Natural killer cell (primary cell): ENCODE results near the gene GPAM. TPM values are rescaled to one million over a fixed set of nuclear protein-coding genes. Genes with fewer than 3 reads are reported as not detected.
"Not testable (repeated sequence)": the region's sequence is repeated elsewhere in the genome, so short reads cannot be mapped to it uniquely, and the experiment has no call there.

Source experiments
- ATAC-seq, 3 donors: fragments of 150-1000 bp in 2 of 3; fragments of 200-7000 bp in 1 of 3; cut with Tn5 transposase; 1 replicate in 1 of 3; 2 replicates in 2 of 3; pipeline ENCODE4 v1.10.0; 2021; ENCODE audit warnings: mild to moderate bottlenecking in 2 of 3, moderate library complexity in 2 of 3
- DNase-seq, 2 donors: peaks; one replicate each; pipeline versions ENCODE4 v3.0.0 to v3.0.0-alpha.2; 2013 to 2021; ENCODE audit warnings: mixed read lengths in 1 of 2
- H3K27ac ChIP-seq: one replicate; pipeline ENCODE4 v1.5.1; 2013; ENCODE audit warnings: mild to moderate bottlenecking, low read length
- H3K27me3 ChIP-seq: one replicate; pipeline ENCODE4 v1.6.1; 2013; ENCODE audit warnings: low read length; ENCODE audit not compliant: control insufficient read depth, insufficient read depth
- H3K36me3 ChIP-seq: one replicate; pipeline ENCODE4 v1.6.1; 2013; ENCODE audit warnings: low read length; ENCODE audit not compliant: control insufficient read depth, insufficient read depth
- H3K4me1 ChIP-seq: one replicate; pipeline ENCODE4 v1.6.1; 2013; ENCODE audit warnings: low read length; ENCODE audit not compliant: control insufficient read depth, insufficient read depth
- H3K4me3 ChIP-seq: one replicate; pipeline ENCODE4 v1.5.1; 2013; ENCODE audit warnings: low read length
- H3K9me3 ChIP-seq: one replicate; pipeline ENCODE4 v1.6.1; 2013; ENCODE audit warnings: low read length; ENCODE audit not compliant: control insufficient read depth, insufficient read depth
- H3K27ac Mint-ChIP-seq, 2 donors: one replicate each; pipeline ENCODE4 v1.8.0; 2022; ENCODE audit warnings: mild to moderate bottlenecking in 2 of 2, mixed read lengths in 2 of 2, moderate library complexity in 1 of 2
- H3K27me3 Mint-ChIP-seq, 2 donors: one replicate each; pipeline ENCODE4 v1.8.0; 2022; ENCODE audit warnings: low read depth in 2 of 2, mixed read lengths in 2 of 2
- H3K36me3 Mint-ChIP-seq: one replicate; pipeline ENCODE4 v1.8.0; 2022; ENCODE audit warnings: mixed read lengths
- H3K4me1 Mint-ChIP-seq, 2 donors: one replicate each; pipeline ENCODE4 v1.8.0; 2022; ENCODE audit warnings: mixed read lengths in 2 of 2
- H3K4me3 Mint-ChIP-seq: one replicate; pipeline ENCODE4 v1.8.0; 2022; ENCODE audit warnings: mild to moderate bottlenecking, moderate library complexity, mixed read lengths
- H3K9me3 Mint-ChIP-seq, 2 donors: one replicate each; pipeline ENCODE4 v1.8.0; 2022; ENCODE audit warnings: mixed read lengths in 2 of 2
- WGBS: methylation state at CpG from one replicate; pipeline ENCODE4 v1.1.7; 2013; ENCODE audit warnings: missing lambda C conversion rate; ENCODE audit not compliant: insufficient coverage; 5-methylcytosine and 5-hydroxymethylcytosine counted together
- intact Hi-C: fragments of 100-400 bp; cut with micrococcal nuclease; formaldehyde crosslinking; loops from one replicate; pipeline ENCODE4 v1.14.2; 2022
- total RNA-seq, 4 donors: library from RNA; stranded (reverse); fragments of 120-200 nt in 1 of 4; gene quantifications; one replicate each; pipeline versions ENCODE4 v1.2.3 to v1.2.4, GENCODE V29; 2013 to 2022
- TF ChIP-seq, protein P1 (sequence below): fragments of 200-600 bp; IDR thresholded peaks from one replicate; pipeline ENCODE4 v1.8.0; 2022; ENCODE audit warnings: antibody characterized with exemption

The GPAM gene
- total RNA-seq, 3 donors from 2014 or later (not counting 1 experiment from before 2014, with no cell fraction given): 4.7 to 11.7 (median 6.1) TPM

DNA sequence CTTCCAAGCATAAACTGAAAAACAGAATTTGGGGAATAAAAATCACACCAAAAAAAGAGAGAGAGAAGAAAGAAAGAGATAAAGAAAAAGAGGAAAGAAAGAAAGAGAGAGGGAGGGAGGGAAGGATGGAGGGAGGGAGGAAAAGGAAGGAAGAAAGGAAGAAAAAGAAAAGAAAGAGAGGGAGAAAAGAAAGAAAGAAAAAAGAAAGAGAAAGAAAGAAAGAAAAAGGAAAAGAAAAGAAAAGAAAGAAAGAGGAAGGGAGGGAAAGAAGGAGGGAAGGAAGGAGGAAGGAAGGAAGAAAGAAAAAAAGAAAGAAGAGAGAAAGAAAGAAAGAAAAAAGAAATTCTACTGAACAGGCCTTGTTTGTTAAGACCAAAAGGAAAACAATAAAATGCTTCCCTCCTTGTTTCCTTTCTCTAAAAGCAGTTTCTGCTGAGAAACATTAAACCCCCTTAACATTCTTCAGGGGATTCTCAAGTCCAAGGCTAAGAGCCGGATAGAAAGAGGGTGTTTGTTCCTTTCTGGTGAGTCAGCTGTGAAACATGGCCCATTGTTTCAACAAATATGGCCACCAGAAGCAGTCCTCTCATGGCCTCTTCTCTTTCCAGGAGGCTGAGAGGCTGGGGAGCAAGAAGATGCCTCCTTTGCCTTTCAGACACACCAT lies 46.9 kb upstream of the GPAM start:
- intact Hi-C loops: no loop called here
- no peak for ATAC-seq
- no peak overlapping the region for H3K27ac ChIP-seq
- H3K27ac Mint-ChIP-seq: no peak overlapping the region
- H3K4me3 ChIP-seq: no peak overlapping the region
- no peaks in the 10 kb centered on the region for H3K36me3 Mint-ChIP-seq
- H3K9me3 ChIP-seq: no peaks in the 10 kb centered on the region
- peaks cover 5 to 20% of the 10 kb centered on the region in 2 donors for H3K27me3 Mint-ChIP-seq
- H3K4me1 Mint-ChIP-seq: no peaks in the 10 kb centered on the region
- DNase-seq: no peak
- WGBS: 44% methylated on average over 1 of the region's 1 CpG
- H3K9me3 Mint-ChIP-seq: no peaks in the 10 kb centered on the region
- TF ChIP-seq, protein P1, sequence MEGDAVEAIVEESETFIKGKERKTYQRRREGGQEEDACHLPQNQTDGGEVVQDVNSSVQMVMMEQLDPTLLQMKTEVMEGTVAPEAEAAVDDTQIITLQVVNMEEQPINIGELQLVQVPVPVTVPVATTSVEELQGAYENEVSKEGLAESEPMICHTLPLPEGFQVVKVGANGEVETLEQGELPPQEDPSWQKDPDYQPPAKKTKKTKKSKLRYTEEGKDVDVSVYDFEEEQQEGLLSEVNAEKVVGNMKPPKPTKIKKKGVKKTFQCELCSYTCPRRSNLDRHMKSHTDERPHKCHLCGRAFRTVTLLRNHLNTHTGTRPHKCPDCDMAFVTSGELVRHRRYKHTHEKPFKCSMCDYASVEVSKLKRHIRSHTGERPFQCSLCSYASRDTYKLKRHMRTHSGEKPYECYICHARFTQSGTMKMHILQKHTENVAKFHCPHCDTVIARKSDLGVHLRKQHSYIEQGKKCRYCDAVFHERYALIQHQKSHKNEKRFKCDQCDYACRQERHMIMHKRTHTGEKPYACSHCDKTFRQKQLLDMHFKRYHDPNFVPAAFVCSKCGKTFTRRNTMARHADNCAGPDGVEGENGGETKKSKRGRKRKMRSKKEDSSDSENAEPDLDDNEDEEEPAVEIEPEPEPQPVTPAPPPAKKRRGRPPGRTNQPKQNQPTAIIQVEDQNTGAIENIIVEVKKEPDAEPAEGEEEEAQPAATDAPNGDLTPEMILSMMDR: no peak
- H3K36me3 ChIP-seq: no peaks in the 10 kb centered on the region
- H3K4me3 Mint-ChIP-seq: no peak overlapping the region
- no peaks in the 10 kb centered on the region for H3K27me3 ChIP-seq
- peaks cover 3% of the 10 kb centered on the region for H3K4me1 ChIP-seq

DNA sequence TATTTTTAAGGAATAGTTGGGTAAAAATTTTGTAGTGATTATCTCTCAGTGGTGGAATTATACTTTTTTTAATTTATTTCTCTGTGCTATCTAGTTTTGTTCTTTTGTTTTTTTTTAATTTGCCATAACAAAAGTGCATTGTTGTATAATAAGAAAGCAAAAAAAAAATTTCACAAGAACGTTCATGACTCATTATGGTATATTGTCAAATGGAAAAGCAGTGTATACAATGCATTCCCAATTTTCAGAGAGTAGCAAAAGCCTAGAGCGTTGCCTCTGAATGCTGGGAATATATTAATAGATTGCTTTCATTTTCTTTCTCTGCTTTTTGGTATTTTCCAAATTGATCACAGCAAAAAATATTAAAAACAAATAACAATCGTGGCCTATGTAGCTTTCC lies 46.3 kb upstream of the GPAM start:
- H3K27me3 Mint-ChIP-seq: peaks cover 5 to 20% of the 10 kb centered on the region in 2 donors

DNA sequence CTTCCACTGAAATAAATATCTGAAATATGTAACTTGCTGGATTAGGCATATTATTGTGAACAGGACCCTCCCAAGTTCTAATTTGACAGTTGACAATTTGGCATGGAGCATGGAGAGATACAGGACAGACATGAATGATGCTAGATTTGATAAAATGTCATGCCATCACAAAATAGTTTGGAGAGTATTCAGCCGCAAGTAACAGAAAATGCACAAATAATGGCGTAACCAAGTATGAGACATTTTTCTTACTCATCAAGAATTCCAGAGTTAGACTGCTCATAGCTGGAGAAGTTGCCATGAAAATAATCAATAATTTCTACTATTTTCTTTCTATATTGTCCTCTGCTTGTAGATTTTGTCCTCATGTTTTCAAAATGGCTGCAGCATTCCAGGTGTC lies 45.5 kb upstream of the GPAM start:
- Histone ChIP-seq H3K4me3 (no peak overlapping the region), H3K9me3 (no peaks in the 10 kb centered on the region), H3K36me3 (no peaks in the 10 kb centered on the region), H3K27ac (no peak overlapping the region), H3K4me1 (peaks cover 3% of the 10 kb centered on the region), H3K27me3 (no peaks in the 10 kb centered on the region)
- TF ChIP-seq, protein P1: no peak
- Mint-ChIP-seq H3K4me1 (no peaks in the 10 kb centered on the region), H3K27me3 (peaks cover 5 to 20% of the 10 kb centered on the region in 2 donors), H3K36me3 (no peaks in the 10 kb centered on the region), H3K4me3 (no peak overlapping the region), H3K27ac (no peak overlapping the region), H3K9me3 (no peaks in the 10 kb centered on the region)
- DNase-seq (no peak), ATAC-seq (no peak)
- intact Hi-C loops: no loop called here
- WGBS: 94% methylated on average over 2 of the region's 2 CpGs

More for the DNA sequence above, 46.3 kb upstream of the GPAM start:
- H3K4me1 ChIP-seq: peaks cover 3% of the 10 kb centered on the region
- H3K9me3 Mint-ChIP-seq: no peaks in the 10 kb centered on the region
- DNase-seq: no peak
- H3K27ac ChIP-seq: no peak overlapping the region
- no peak overlapping the region for H3K27ac Mint-ChIP-seq
- H3K4me3 ChIP-seq: no peak overlapping the region
- intact Hi-C loops: no loop called here
- no peak for ATAC-seq
- no peaks in the 10 kb centered on the region for H3K4me1 Mint-ChIP-seq
- H3K9me3 ChIP-seq: no peaks in the 10 kb centered on the region
- WGBS: 82% methylated on average over 2 of the region's 3 CpGs
- TF ChIP-seq, protein P1: no peak
- H3K36me3 Mint-ChIP-seq: no peaks in the 10 kb centered on the region
- no peak overlapping the region for H3K4me3 Mint-ChIP-seq
- H3K36me3 ChIP-seq: no peaks in the 10 kb centered on the region
- H3K27me3 ChIP-seq: no peaks in the 10 kb centered on the region

DNA sequence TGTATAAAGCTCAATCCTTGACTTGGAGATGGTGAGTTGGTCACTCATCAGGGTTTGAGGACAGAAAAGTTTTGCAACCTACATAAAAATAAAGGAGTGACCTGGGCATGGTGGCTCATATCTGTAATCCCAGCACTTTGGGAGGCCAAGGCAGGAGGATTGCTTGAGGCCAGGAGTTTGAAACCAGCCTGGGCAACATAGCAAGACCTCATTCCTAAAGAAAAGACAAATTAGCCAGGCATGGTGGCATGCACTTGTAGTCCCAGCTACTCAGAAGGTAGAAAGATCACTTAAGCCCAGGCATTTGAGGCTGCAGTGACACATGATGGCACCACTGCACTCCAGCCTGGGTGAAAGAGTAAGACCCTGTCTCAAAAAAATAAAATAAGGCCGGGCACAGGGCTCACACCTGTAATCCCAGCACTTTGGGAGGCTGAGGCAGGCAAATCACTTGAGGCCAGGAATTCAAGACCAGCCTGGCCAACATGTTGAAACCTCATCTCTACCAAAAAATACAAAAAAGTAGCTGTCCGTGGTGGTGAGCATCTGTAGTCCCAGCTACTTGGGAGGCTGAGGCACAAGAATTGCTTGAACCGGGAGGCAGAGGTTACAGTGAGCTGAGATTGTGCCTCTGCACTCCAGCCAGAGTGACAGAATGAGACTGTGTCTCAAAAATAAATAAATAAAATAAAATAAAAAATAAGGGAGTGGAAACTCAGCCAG lies 45.0 kb upstream of the GPAM start:
- H3K4me3 ChIP-seq, H3K27ac Mint-ChIP-seq, H3K4me1 Mint-ChIP-seq, H3K27me3 ChIP-seq, H3K36me3 ChIP-seq, H3K4me1 ChIP-seq, DNase-seq, intact Hi-C loops, H3K9me3 Mint-ChIP-seq, H3K4me3 Mint-ChIP-seq, H3K36me3 Mint-ChIP-seq, H3K9me3 ChIP-seq, ATAC-seq, H3K27ac ChIP-seq: not testable (repeated sequence)
- peaks cover 5 to 20% of the 10 kb centered on the region in 2 donors for H3K27me3 Mint-ChIP-seq
- 91% methylated on average over 3 of the region's 3 CpGs for WGBS
